22Rv1 (cell line): ENCODE measurements around the gene ZCCHC4.

Experiments used
- H3K27ac ChIP-seq: fragments of 450-650 bp; 2 replicates; pipeline ENCODE4 v1.5.1; 2017
- CTCF ChIP-seq: fragments of 450-650 bp; IDR thresholded peaks from 2 replicates; pipeline ENCODE4 v1.5.1; 2017; ENCODE audit warnings: mild to moderate bottlenecking
- ZFX ChIP-seq: fragments of 450-650 bp; IDR thresholded peaks from 2 replicates; pipeline ENCODE4 v1.6.1; 2017; ENCODE audit warnings: antibody characterized with exemption, borderline replicate concordance

ZCCHC4 gene, protein sequence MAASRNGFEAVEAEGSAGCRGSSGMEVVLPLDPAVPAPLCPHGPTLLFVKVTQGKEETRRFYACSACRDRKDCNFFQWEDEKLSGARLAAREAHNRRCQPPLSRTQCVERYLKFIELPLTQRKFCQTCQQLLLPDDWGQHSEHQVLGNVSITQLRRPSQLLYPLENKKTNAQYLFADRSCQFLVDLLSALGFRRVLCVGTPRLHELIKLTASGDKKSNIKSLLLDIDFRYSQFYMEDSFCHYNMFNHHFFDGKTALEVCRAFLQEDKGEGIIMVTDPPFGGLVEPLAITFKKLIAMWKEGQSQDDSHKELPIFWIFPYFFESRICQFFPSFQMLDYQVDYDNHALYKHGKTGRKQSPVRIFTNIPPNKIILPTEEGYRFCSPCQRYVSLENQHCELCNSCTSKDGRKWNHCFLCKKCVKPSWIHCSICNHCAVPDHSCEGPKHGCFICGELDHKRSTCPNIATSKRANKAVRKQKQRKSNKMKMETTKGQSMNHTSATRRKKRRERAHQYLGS

DNA sequence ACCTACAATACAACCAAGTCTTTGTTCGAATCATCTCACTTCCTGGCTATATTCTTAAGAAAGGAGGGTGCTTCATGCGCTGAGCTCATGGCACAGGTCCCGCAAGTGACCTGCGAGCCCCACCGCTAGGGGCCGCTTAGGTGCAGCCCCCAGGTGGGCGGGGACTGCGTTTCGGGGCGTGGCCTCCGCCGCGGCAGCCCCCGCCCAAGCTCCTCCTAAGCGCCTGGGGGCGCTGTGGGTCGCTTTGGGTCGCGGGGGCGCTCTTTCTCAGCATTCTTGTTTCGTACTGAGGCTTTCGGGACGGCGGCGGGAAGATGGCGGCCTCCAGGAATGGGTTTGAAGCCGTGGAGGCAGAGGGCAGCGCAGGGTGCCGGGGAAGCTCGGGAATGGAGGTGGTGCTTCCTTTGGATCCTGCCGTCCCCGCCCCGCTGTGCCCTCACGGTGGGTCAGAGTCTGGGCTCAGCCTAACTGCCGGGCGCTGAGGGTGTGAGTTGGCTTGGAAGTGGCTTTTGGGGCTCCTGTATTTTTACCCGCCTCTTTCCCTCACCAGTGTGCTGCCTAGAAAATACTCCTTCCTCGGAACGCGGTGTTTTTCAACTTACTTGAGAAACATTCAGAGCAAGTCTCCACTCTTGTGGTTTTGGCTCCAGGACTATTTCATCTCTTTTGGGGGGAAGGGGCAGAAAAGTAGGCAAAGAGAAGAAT is at the start of gene ZCCHC4:
Gene ZCCHC4, plus strand, starts transcription at position 279 of the 705 bp plus-strand sequence. Its CDS starts 36 bp downstream, at position 315.
- H3K27ac ChIP-seq: peak within 1 kb of the TSS; percentile 80
- TF ChIP-seq ZFX (no peak), CTCF (peak; percentile 100)

GRCh38 chr4:25271866-25272265 is 40.7 kb upstream of the ZCCHC4 start:
- TF ChIP-seq ZFX: no peak
- TF ChIP-seq CTCF: no peak
- H3K27ac ChIP-seq: no peak overlapping the region

GRCh38 chr4:25280210-25280609 is 32.4 kb upstream of the ZCCHC4 start:
- no peak overlapping the region for H3K27ac ChIP-seq
- no peak for TF ChIP-seq CTCF
- TF ChIP-seq ZFX: no peak

DNA sequence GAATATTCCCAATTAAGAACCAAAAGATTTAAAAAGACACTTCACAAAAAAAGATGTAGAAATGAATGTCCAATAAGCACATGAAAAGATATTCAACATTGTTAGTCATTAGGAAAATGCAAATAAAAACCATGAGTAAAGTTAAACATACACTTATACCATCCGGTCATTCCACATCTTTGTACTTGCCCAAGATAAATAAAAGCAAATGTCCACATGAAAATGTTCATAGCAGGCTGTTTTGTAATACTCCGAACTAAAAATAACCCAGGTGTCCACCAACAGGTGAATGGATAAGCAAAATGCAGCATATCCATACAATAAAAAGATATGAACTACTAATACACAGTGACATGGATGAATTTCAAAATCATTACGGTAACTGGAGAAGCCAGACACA is 28.6 kb upstream of the ZCCHC4 start:
- no peak for TF ChIP-seq CTCF
- no peak for TF ChIP-seq ZFX
- H3K27ac ChIP-seq: no peak overlapping the region

GRCh38 chr4:25284466-25284865 is 28.1 kb upstream of the ZCCHC4 start:
- no peak overlapping the region for H3K27ac ChIP-seq
- TF ChIP-seq CTCF: no peak
- no peak for TF ChIP-seq ZFX

DNA sequence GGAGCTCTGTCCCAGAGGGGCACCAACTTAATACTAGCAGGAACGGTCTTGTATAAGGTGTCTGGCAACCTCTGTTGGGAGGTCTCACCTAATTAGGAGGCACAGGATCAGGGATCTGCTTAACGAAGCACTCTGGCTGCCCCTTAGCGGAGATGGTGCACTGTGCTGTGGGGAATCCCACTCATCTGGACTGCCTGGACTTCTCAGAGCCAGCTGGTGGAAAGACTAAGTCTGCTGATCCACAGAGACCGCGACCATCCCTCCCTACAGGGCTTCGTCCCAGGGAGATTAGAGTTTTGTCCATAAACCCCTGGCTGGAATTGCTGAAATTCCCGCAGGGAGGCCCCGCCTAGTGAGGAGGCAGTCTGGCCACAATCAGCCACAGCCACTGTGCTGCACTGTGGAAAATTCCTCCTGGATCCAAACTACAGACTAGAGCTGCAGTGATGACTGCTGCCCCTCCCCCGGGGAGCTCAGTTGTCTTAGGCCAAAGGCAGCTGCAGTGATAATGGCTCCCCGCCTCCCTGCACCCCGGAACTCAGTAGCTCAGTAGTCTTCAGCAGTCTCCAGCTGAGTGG is 22.0 kb upstream of the ZCCHC4 start:
- TF ChIP-seq ZFX (no peak), CTCF (no peak)

More for the DNA sequence above, 22.0 kb upstream of the ZCCHC4 start:
- no peak overlapping the region for H3K27ac ChIP-seq
